Panc1 (cell line): ENCODE data around the gene SGF29. TPM values are rescaled to one million over a fixed set of nuclear protein-coding genes. Genes with fewer than 3 reads are reported as not detected.

Experiments used
- ATAC-seq: fragments of 200-7000 bp; cut with Tn5 transposase; 2 replicates; pipeline ENCODE4 v1.9.1; 2020; ENCODE audit warnings: mild to moderate bottlenecking, moderate library complexity
- BruUV-seq: library from RNA; stranded (reverse); fragments of 400-500 nt; replicated peaks from 2 replicates; lab custom pipeline; 2021; lab: Mats Ljungman, UMichigan
- CTCF ChIA-PET: fragments of 300-600 bp; sonication (Branson Sonifier 250); formaldehyde crosslinking; loops from one replicate; lab custom pipeline; 2022; ENCODE audit warnings: antibody characterized with exemption; lab: Charles Lee
- POLR2A ChIA-PET: fragments of 300-600 bp; sonication (Branson Sonifier 250); formaldehyde crosslinking; loops from one replicate; lab custom pipeline; 2022; ENCODE audit warnings: antibody characterized with exemption; lab: Charles Lee
- DNase-seq: peaks from one replicate; pipeline ENCODE4 v3.0.0-alpha.2; 2010; ENCODE audit warnings: low read depth, low spot score
- H3K27ac ChIP-seq: 2 replicates; pipeline ENCODE4 v1.5.1; 2011; ENCODE audit warnings: mild to moderate bottlenecking, low read length, inconsistent platforms
- H3K27me3 ChIP-seq: fragments of 200-500 bp; sonication (Bioruptor generic); 2 replicates; pipeline ENCODE4 v1.6.0; 2014; ENCODE audit warnings: low read length, inconsistent platforms; ENCODE audit not compliant: control insufficient read depth, insufficient read depth
- H3K36me3 ChIP-seq: fragments of 200-500 bp; sonication (Bioruptor generic); 2 replicates; pipeline ENCODE4 v1.5.1; 2014; ENCODE audit warnings: inconsistent platforms, mild to moderate bottlenecking, low read length, moderate library complexity; ENCODE audit not compliant: control insufficient read depth, insufficient read depth
- H3K4me1 ChIP-seq: 2 replicates; pipeline ENCODE4 v1.5.1; 2011; ENCODE audit warnings: inconsistent platforms, mild to moderate bottlenecking, low read length, moderate library complexity; ENCODE audit not compliant: control insufficient read depth, insufficient read depth
- H3K4me3 ChIP-seq, 2 experiments: 2 replicates each; pipeline ENCODE4 v1.5.1; 2011 to 2012; ENCODE audit warnings: low read depth in 2 of 2, low read length in 2 of 2, mild to moderate bottlenecking in 2 of 2, inconsistent platforms in 1 of 2, moderate library complexity in 1 of 2
- H3K9me3 ChIP-seq: fragments of 200-500 bp; sonication (Bioruptor generic); 2 replicates; pipeline ENCODE4 v1.5.1; 2014; ENCODE audit warnings: low read depth, mild to moderate bottlenecking, inconsistent platforms, low read length, moderate library complexity; ENCODE audit not compliant: control insufficient read depth, insufficient read depth
- POLR2AphosphoS5 ChIP-seq: IDR thresholded peaks from 2 replicates; pipeline ENCODE4 v1.6.1; 2012; ENCODE audit warnings: mild to moderate bottlenecking, low read depth, low read length, moderate library complexity
- SIN3A ChIP-seq: IDR thresholded peaks from 2 replicates; pipeline ENCODE4 v1.6.1; 2012; ENCODE audit warnings: low read depth, mild to moderate bottlenecking, low read length, moderate library complexity, borderline replicate concordance; ENCODE audit not compliant: insufficient read depth
- TCF7L2 ChIP-seq: IDR thresholded peaks from 2 replicates; pipeline ENCODE4 v1.6.1; 2011; ENCODE audit warnings: mild to moderate bottlenecking, low read depth, low read length, inconsistent platforms
- in situ Hi-C: cut with HindIII; loops from 2 replicates; pipeline ENCODE4 v1.10.0; 2016; ENCODE audit warnings: low sequenced_read_pairs, low pct_unique_long_range_greater_than_20kb
- intact Hi-C: fragments of 100-400 bp; cut with micrococcal nuclease; formaldehyde crosslinking; loops from one replicate; pipeline ENCODE4 v1.10.0; 2022; ENCODE audit not compliant: unreplicated experiment
- total RNA-seq: library from RNA; stranded (reverse); gene quantifications from one replicate; pipeline ENCODE4 v1.2.1, GENCODE V29; 2021; ENCODE audit not compliant: unreplicated experiment
- TF ChIP-seq, protein P1 (sequence below): fragments of 450-650 bp; IDR thresholded peaks from 2 replicates; pipeline ENCODE4 v1.5.1; 2017; ENCODE audit warnings: mild to moderate bottlenecking
- TF ChIP-seq, protein P2 (sequence below), 2 experiments: IDR thresholded peaks; 2 replicates each; pipeline ENCODE4 v1.6.1; 2011 to 2012; ENCODE audit warnings: low read depth in 2 of 2, control low read depth in 1 of 2, low read length in 1 of 2, mild to moderate bottlenecking in 1 of 2, moderate library complexity in 1 of 2; ENCODE audit not compliant: insufficient read depth in 1 of 2

SGF29 gene
- total RNA-seq, 1 experiment from 2014 or later: 29.5 TPM

DNA sequence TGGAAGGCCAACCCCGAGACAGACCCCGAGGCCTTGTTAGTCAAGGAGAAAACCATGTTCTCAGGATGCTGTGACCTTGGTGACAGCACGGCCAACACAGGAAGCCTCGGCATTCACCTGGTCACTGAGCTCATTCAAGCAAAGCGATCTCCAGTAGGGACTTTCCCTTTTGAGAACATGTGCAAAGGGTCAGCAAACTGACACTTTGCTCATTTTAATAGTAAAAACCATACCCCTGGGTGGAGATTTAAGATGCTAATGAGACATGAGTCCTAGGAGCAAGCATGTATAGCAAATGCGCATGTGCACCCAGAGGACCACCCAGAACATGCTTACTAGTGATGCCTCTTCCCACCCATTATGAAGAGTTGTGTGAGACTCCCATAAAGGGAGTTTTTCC, 48.8 kb downstream of the SGF29 start:
- Histone ChIP-seq H3K4me3 (no peak overlapping the region), H3K27me3 (no peaks in the 10 kb centered on the region), H3K36me3 (no peaks in the 10 kb centered on the region), H3K27ac (no peak overlapping the region), H3K9me3 (no peaks in the 10 kb centered on the region), H3K4me1 (no peaks in the 10 kb centered on the region)
- intact Hi-C loops (no loop called here), in situ Hi-C loops (no loop called here)
- DNase-seq (no peak), ATAC-seq (no peak)
- POLR2A ChIA-PET: no interaction called here
- TF ChIP-seq TCF7L2: no peak
- TF ChIP-seq SIN3A: no peak
- TF ChIP-seq, protein P1, sequence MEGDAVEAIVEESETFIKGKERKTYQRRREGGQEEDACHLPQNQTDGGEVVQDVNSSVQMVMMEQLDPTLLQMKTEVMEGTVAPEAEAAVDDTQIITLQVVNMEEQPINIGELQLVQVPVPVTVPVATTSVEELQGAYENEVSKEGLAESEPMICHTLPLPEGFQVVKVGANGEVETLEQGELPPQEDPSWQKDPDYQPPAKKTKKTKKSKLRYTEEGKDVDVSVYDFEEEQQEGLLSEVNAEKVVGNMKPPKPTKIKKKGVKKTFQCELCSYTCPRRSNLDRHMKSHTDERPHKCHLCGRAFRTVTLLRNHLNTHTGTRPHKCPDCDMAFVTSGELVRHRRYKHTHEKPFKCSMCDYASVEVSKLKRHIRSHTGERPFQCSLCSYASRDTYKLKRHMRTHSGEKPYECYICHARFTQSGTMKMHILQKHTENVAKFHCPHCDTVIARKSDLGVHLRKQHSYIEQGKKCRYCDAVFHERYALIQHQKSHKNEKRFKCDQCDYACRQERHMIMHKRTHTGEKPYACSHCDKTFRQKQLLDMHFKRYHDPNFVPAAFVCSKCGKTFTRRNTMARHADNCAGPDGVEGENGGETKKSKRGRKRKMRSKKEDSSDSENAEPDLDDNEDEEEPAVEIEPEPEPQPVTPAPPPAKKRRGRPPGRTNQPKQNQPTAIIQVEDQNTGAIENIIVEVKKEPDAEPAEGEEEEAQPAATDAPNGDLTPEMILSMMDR: no peak
- no peak for TF ChIP-seq POLR2AphosphoS5
- TF ChIP-seq, protein P2, sequence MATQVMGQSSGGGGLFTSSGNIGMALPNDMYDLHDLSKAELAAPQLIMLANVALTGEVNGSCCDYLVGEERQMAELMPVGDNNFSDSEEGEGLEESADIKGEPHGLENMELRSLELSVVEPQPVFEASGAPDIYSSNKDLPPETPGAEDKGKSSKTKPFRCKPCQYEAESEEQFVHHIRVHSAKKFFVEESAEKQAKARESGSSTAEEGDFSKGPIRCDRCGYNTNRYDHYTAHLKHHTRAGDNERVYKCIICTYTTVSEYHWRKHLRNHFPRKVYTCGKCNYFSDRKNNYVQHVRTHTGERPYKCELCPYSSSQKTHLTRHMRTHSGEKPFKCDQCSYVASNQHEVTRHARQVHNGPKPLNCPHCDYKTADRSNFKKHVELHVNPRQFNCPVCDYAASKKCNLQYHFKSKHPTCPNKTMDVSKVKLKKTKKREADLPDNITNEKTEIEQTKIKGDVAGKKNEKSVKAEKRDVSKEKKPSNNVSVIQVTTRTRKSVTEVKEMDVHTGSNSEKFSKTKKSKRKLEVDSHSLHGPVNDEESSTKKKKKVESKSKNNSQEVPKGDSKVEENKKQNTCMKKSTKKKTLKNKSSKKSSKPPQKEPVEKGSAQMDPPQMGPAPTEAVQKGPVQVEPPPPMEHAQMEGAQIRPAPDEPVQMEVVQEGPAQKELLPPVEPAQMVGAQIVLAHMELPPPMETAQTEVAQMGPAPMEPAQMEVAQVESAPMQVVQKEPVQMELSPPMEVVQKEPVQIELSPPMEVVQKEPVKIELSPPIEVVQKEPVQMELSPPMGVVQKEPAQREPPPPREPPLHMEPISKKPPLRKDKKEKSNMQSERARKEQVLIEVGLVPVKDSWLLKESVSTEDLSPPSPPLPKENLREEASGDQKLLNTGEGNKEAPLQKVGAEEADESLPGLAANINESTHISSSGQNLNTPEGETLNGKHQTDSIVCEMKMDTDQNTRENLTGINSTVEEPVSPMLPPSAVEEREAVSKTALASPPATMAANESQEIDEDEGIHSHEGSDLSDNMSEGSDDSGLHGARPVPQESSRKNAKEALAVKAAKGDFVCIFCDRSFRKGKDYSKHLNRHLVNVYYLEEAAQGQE (IDR thresholded peaks at IDR 0.05; ENCODE audit: insufficient read depth in 1 of 2, low read depth in 2 of 2, low read length in 1 of 2): no peak
- BruUV-seq: no TSS peak
- CTCF ChIA-PET: no interaction called here

DNA sequence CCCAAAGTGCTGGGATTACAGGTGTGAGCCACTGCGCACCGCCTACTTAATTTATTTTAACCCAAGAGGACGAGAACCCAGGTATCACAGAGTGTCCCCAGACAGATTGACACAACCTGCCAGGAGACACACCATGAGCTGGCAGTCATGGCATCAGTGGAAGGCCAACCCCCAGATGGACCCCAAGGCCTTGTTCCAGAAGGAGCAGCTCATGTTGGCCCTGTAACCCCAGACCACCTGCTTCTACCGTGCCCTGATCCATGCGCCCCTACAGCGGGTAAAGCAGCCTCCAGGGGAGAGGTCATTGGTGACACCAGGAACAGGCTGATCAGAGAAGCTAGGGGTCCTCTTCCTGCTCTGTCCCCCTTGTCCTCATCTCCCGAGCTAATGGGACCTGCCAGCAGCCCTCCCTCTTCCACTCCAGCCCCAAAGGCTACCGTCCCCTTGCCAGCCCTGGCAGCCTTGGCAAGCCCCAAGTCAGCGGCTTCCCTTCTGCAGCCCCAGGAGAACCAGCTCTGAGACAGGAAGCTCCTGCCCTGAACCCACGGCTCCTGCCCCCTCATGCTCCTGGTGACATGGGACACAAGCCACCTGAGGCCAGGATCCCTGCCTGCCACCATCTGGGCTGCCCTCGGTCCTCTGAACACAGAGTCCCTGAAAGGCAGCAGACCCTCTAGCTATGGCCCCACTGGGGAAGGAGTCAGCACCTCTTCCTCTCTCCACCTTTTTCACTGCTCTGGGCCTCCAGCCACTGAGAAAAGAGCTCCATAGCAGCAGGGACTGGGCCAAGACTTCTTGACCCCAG, 49.9 kb downstream of the SGF29 start:
- no peak overlapping the region for H3K4me3 ChIP-seq
- no peaks in the 10 kb centered on the region for H3K9me3 ChIP-seq
- H3K27me3 ChIP-seq: no peaks in the 10 kb centered on the region
- intact Hi-C loops: no loop called here
- DNase-seq: no peak
- TF ChIP-seq POLR2AphosphoS5: no peak
- TF ChIP-seq, protein P1: no peak
- no peak for TF ChIP-seq TCF7L2
- TF ChIP-seq SIN3A: no peak
- TF ChIP-seq, protein P2 (IDR thresholded peaks at IDR 0.05; ENCODE audit: insufficient read depth in 1 of 2, low read depth in 2 of 2, low read length in 1 of 2): no peak
- in situ Hi-C loops: no loop called here
- no peaks in the 10 kb centered on the region for H3K36me3 ChIP-seq
- no peak overlapping the region for H3K27ac ChIP-seq
- no peaks in the 10 kb centered on the region for H3K4me1 ChIP-seq
- ATAC-seq: no peak
- ChIA-PET CTCF (no interaction called here), POLR2A (no interaction called here)
- no TSS peak for BruUV-seq
